ENCODE results near the gene S100A4.
"Not testable (repeated sequence)": the region's sequence is repeated elsewhere in the genome, so short reads cannot be mapped to it uniquely, and the experiment has no call there.

S100A4 gene

GRCh38 chr1:153566414-153567371 is 21.1 kb upstream of the S100A4 start:
- peak overlapping the region; percentile 34 for H3K27ac ChIP-seq
- TF ChIP-seq ZFX (IDR thresholded peaks at IDR 0.05) = peak; percentile 35; the same call in 1 of the 2 replicates
- TF ChIP-seq CTCF (conservative IDR thresholded peaks at IDR 0.05) = no peak

- no peak for TF ChIP-seq CTCF (conservative IDR thresholded peaks at IDR 0.05)
- peak within 1 kb of the TSS; percentile 34 for H3K27ac ChIP-seq
These were observed 20.1 kb upstream of the S100A4 start, which contains the start of gene S100A2 for GRCh38 chr1:153565529-153566374. TSS of gene S100A2 (minus strand) at chr1:153565844. CDS start at chr1:153563877, 1,967 bp downstream.

- no peak overlapping the region for H3K27ac ChIP-seq
- TF ChIP-seq ZFX (IDR thresholded peaks at IDR 0.05) = no peak
- no peak for TF ChIP-seq CTCF (conservative IDR thresholded peaks at IDR 0.05)
These were observed 18.4 kb upstream of the S100A4 start for GRCh38 chr1:153563991-153564390.

- TF ChIP-seq CTCF (conservative IDR thresholded peaks at IDR 0.05) = no peak
- no peak for TF ChIP-seq ZFX (IDR thresholded peaks at IDR 0.05)
- no peak overlapping the region for H3K27ac ChIP-seq
These were observed 17.9 kb upstream of the S100A4 start for GRCh38 chr1:153563483-153563901.

GRCh38 chr1:153562021-153562420 is 16.4 kb upstream of the S100A4 start:
- not testable (repeated sequence) for H3K27ac ChIP-seq

GRCh38 chr1:153561466-153561985 is 15.9 kb upstream of the S100A4 start:
- no peak for TF ChIP-seq CTCF (conservative IDR thresholded peaks at IDR 0.05)

GRCh38 chr1:153560771-153561465 is 15.3 kb upstream of the S100A4 start:
- TF ChIP-seq CTCF (conservative IDR thresholded peaks at IDR 0.05) (no peak), ZFX (IDR thresholded peaks at IDR 0.05) (no peak)
- no peak overlapping the region for H3K27ac ChIP-seq

More at GRCh38 chr1:153561466-153561985, 15.9 kb upstream of the S100A4 start:
- H3K27ac ChIP-seq = no peak overlapping the region

Data from C4-2B (cell line).